ENCODE results near the gene FAM241B. TPM values are rescaled to one million over a fixed set of nuclear protein-coding genes. Genes with fewer than 3 reads are reported as not detected.

FAM241B gene
- polyA plus RNA-seq, 1 of the 3 experiments (the other 2 are of a cell fraction), result 16.0 TPM

- H3K27me3 ChIP-seq (ENCODE audit: insufficient read depth), result peaks cover 46% of the 10 kb centered on the region
- H3K4me3 ChIP-seq (ENCODE audit: low read depth in 2 of 2, low read length in 1 of 2), result no peak overlapping the region
- no peaks in the 10 kb centered on the region for H3K79me2 ChIP-seq (ENCODE audit: insufficient read depth)
- POLR2A ChIA-PET, result no interaction called here
- 29% methylated on average over 2 of the region's 6 CpGs for WGBS (ENCODE audit: low lambda C conversion rate)
- no peaks in the 10 kb centered on the region for H3K9me2 ChIP-seq
- CTCF ChIA-PET, result interaction anchor here (0.8 to 15.5 kb wide), 8 partner anchors 13 to 254 kb away, joined by 3 to 152 read pairs (median 3); no protein-coding TSS in a partner anchor
- no peak overlapping the region for H2AFZ ChIP-seq (ENCODE audit: low read depth)
- H4K20me1 ChIP-seq (ENCODE audit: insufficient read depth), result no peaks in the 10 kb centered on the region
- H3K9me3 ChIP-seq, result no peaks in the 10 kb centered on the region
- no peak for TF ChIP-seq GATA2 (CRISPR knock-in tag; IDR thresholded peaks at IDR 0.05)
- TF ChIP-seq POLR2AphosphoS5 (IDR thresholded peaks at IDR 0.05; ENCODE audit: low read depth, low read length), result no peak
- TF ChIP-seq RFX5 (IDR thresholded peaks at IDR 0.05; ENCODE audit: low read length), result no peak
- TF ChIP-seq EP300 (IDR thresholded peaks at IDR 0.05; ENCODE audit: borderline replicate concordance in 1 of 2, low read depth in 1 of 2, low read length in 1 of 2), result no peak
- TF ChIP-seq USF1 (IDR thresholded peaks at IDR 0.05; ENCODE audit: borderline replicate concordance, low read depth), result no peak
- TF ChIP-seq IRF3 (IDR thresholded peaks at IDR 0.05; ENCODE audit: low read depth, low read length), result no peak
- no peak for TF ChIP-seq RCOR1 (IDR thresholded peaks at IDR 0.05; ENCODE audit: low read length)
- TF ChIP-seq FOSL2 (IDR thresholded peaks at IDR 0.05; ENCODE audit: borderline replicate concordance, low read depth), result no peak
- TF ChIP-seq SIN3A (IDR thresholded peaks at IDR 0.05; ENCODE audit: borderline replicate concordance, low read depth, low read length), result no peak
- no peak for TF ChIP-seq PBX3 (IDR thresholded peaks at IDR 0.05)
- no peak for TF ChIP-seq TAF1 (IDR thresholded peaks at IDR 0.05; ENCODE audit: borderline replicate concordance, low read depth, low read length)
- no peak for TF ChIP-seq MEF2A (IDR thresholded peaks at IDR 0.05; ENCODE audit: borderline replicate concordance, low read depth)
- no peak for TF ChIP-seq EZH2phosphoT487 (IDR thresholded peaks at IDR 0.05; ENCODE audit: borderline replicate concordance, low read depth)
- TF ChIP-seq MAX (IDR thresholded peaks at IDR 0.05; ENCODE audit: low read depth), result no peak
- TF ChIP-seq REST (IDR thresholded peaks at IDR 0.05; ENCODE audit: low read depth, low read length), result no peak
- no peaks in the 10 kb centered on the region for H3F3A ChIP-seq (replicated peaks; ENCODE audit: insufficient read depth)
- no peak for DNase-seq
- H3K36me3 ChIP-seq (replicated peaks in 1 of 2; ENCODE audit: control insufficient read depth in 1 of 2, insufficient read depth in 2 of 2, low read length in 1 of 2), result no peaks in the 10 kb centered on the region
- H3K4me2 ChIP-seq, result no peak overlapping the region
- no peak overlapping the region for H3K27ac ChIP-seq (ENCODE audit: low read depth in 2 of 2, low read length in 1 of 2)
- H3K4me1 ChIP-seq (ENCODE audit: control insufficient read depth in 1 of 2, insufficient read depth in 2 of 2, low read depth in 1 of 2, low read length in 1 of 2), result peaks cover 0 to 39% of the 10 kb centered on the region in 2 experiments; a peak in 1 of 4 replicates
- no peak overlapping the region for H3K9ac ChIP-seq
Observed at GRCh38 chr10:69660296-69660695, 30.2 kb downstream of the FAM241B start.

Data from SK-N-SH (cell line).